ENCODE results near the gene DGUOK. TPM values are rescaled to one million over a fixed set of nuclear protein-coding genes. Genes with fewer than 3 reads are reported as not detected.
A peak's percentile ranks its signal among the peaks of the same experiment; 100 is the strongest.

The DGUOK gene
- total and polyA plus RNA-seq, 4 donors, result 28.9 to 103 (median 73.9) TPM

- H3K4me3 ChIP-seq, result no peak overlapping the region
- no peak for ATAC-seq (ENCODE audit: insufficient read depth, low FRiP score)
- peak overlapping the region in 1 of 2 donors; percentile 35 for H3K27ac ChIP-seq (ENCODE audit: low read depth in 1 of 2, low read length in 1 of 2)
- H3K36me3 ChIP-seq (ENCODE audit: control insufficient read depth in 4 of 4, insufficient read depth in 4 of 4, low read length in 4 of 4), result peaks cover 0 to 9% (median 1%) of the 10 kb centered on the region in 4 donors
- DNase-seq, result no peak
- H3K4me1 ChIP-seq (ENCODE audit: control insufficient read depth in 5 of 5, insufficient read depth in 5 of 5, low read length in 5 of 5), result peaks cover 0 to 17% (median 3%) of the 10 kb centered on the region in 5 donors
- no peak overlapping the region for H3K9ac ChIP-seq (ENCODE audit: insufficient read depth in 1 of 2, low read length in 2 of 2)
- no peaks in the 10 kb centered on the region for H3K27me3 ChIP-seq (ENCODE audit: control insufficient read depth in 3 of 3, insufficient read depth in 3 of 3, low read length in 2 of 3)
- no peaks in the 10 kb centered on the region for H3K9me3 ChIP-seq (ENCODE audit: control insufficient read depth in 4 of 4, insufficient read depth in 3 of 4, low read length in 3 of 4)
- TF ChIP-seq CTCF (IDR thresholded peaks at IDR 0.05; ENCODE audit: control extremely low read depth, extremely low read depth), result no peak
- 66 to 67% methylated on average over 4 of the region's 4 CpGs for WGBS, 2 donors
These were observed 67.1 kb downstream of the DGUOK start for GRCh38 chr2:73993778-73994177.

GRCh38 chr2:73994178-73994831 lies 67.6 kb downstream of the DGUOK start:
- Histone ChIP-seq H3K4me1 (ENCODE audit: control insufficient read depth in 5 of 5, insufficient read depth in 5 of 5, low read length in 5 of 5) (peaks cover 0 to 18% (median under 1%) of the 10 kb centered on the region in 5 donors), H3K9me3 (ENCODE audit: control insufficient read depth in 4 of 4, insufficient read depth in 3 of 4, low read length in 3 of 4) (no peaks in the 10 kb centered on the region), H3K36me3 (ENCODE audit: control insufficient read depth in 4 of 4, insufficient read depth in 4 of 4, low read length in 4 of 4) (peaks cover 0 to 9% (median 1%) of the 10 kb centered on the region in 4 donors), H3K4me3 (no peak overlapping the region), H3K9ac (ENCODE audit: insufficient read depth in 1 of 2, low read length in 2 of 2) (no peak overlapping the region), H3K27ac (ENCODE audit: low read depth in 1 of 2, low read length in 1 of 2) (no peak overlapping the region), H3K27me3 (ENCODE audit: control insufficient read depth in 3 of 3, insufficient read depth in 3 of 3, low read length in 2 of 3) (no peaks in the 10 kb centered on the region)
- DNase-seq (no peak), ATAC-seq (ENCODE audit: insufficient read depth, low FRiP score) (no peak)
- TF ChIP-seq CTCF (IDR thresholded peaks at IDR 0.05; ENCODE audit: control extremely low read depth, extremely low read depth), result no peak
- WGBS, 2 donors, result 87 to 90% methylated on average over 8 of the region's 8 CpGs

- WGBS, 2 donors, result 93 to 98% methylated on average over 5 of the region's 5 CpGs
These were observed 69.1 kb downstream of the DGUOK start for GRCh38 chr2:73995810-73996209.

More at GRCh38 chr2:73995810-73996209, 69.1 kb downstream of the DGUOK start:
- Histone ChIP-seq H3K36me3 (ENCODE audit: control insufficient read depth in 4 of 4, insufficient read depth in 4 of 4, low read length in 4 of 4) (peaks cover 0 to under 1% (median 0%) of the 10 kb centered on the region in 4 donors), H3K27ac (ENCODE audit: low read depth in 1 of 2, low read length in 1 of 2) (no peak overlapping the region), H3K4me3 (no peak overlapping the region), H3K9me3 (ENCODE audit: control insufficient read depth in 4 of 4, insufficient read depth in 3 of 4, low read length in 3 of 4) (no peaks in the 10 kb centered on the region), H3K9ac (ENCODE audit: insufficient read depth in 1 of 2, low read length in 2 of 2) (no peak overlapping the region), H3K4me1 (ENCODE audit: control insufficient read depth in 5 of 5, insufficient read depth in 5 of 5, low read length in 5 of 5) (peaks cover 0 to 31% (median 16%) of the 10 kb centered on the region in 5 donors), H3K27me3 (ENCODE audit: control insufficient read depth in 3 of 3, insufficient read depth in 3 of 3, low read length in 2 of 3) (no peaks in the 10 kb centered on the region)
- DNase-seq (no peak), ATAC-seq (ENCODE audit: insufficient read depth, low FRiP score) (no peak)
- TF ChIP-seq CTCF (IDR thresholded peaks at IDR 0.05; ENCODE audit: control extremely low read depth, extremely low read depth), result no peak
